ENCODE results near the gene SPATA21. TPM values are rescaled to one million over a fixed set of nuclear protein-coding genes. Genes with fewer than 3 reads are reported as not detected.

Gene SPATA21
- polyA plus RNA-seq, 2 of the 4 experiments (the other 2 are of a cell fraction), result 0.08 to 0.09 TPM

DNA sequence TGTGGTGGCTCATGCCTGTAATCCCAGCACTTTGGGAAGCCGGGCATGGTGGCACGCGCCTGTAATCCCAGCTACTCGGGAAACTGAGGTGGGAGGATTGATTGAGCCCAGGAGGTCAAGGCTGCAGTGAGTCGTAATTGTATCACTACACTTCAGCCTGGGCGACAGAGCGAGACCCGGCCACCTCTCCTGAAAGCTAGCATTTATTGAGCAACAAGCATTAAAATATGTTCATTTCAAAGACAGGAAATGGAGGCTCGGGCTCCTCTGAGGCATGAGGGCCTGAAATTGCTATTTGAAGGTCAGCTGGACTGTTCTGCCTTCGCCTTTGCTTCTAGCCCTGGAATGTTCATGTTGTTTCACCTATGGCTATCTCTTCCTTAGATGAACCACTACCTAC is 34.5 kb downstream of the SPATA21 start:
- ChIA-PET POLR2A (no interaction called here), CTCF (interaction anchor here (1.0 kb wide), 1 partner anchor 47 kb away, joined by 3 read pairs; no protein-coding TSS in a partner anchor)
- ATAC-seq (no peak), DNase-seq (ENCODE audit: low read depth in 1 of 2, low spot score in 1 of 2) (no peak), FAIRE-seq (no peak)
- WGBS (ENCODE audit: missing lambda C conversion rate), result 80% methylated on average over 6 of the region's 10 CpGs
- H3K4me2 ChIP-seq, result no peak overlapping the region
- no peak overlapping the region for H3K4me3 ChIP-seq
- no peaks in the 10 kb centered on the region for H3K4me1 ChIP-seq
- TF ChIP-seq JUN (IDR thresholded peaks at IDR 0.05) (no peak), RNF2 (IDR thresholded peaks at IDR 0.05; ENCODE audit: borderline replicate concordance, low read depth) (no peak), ZSCAN20 (CRISPR knock-in tag; IDR thresholded peaks at IDR 0.05) (no peak), MAX (IDR thresholded peaks at IDR 0.05) (no peak), TFCP2L1 (CRISPR knock-in tag; IDR thresholded peaks at IDR 0.05) (no peak), E2F6 (IDR thresholded peaks at IDR 0.05; ENCODE audit: borderline replicate concordance, low read depth) (no peak), PHF8 (IDR thresholded peaks at IDR 0.05; ENCODE audit: borderline replicate concordance, low read depth) (no peak), EHF (CRISPR knock-in tag; IDR thresholded peaks at IDR 0.05) (no peak), FOSB (CRISPR knock-in tag; IDR thresholded peaks at IDR 0.05) (no peak), CHD4 (IDR thresholded peaks at IDR 0.05; ENCODE audit: borderline replicate concordance) (no peak), RCOR1 (IDR thresholded peaks at IDR 0.05; ENCODE audit: low read depth, low read length) (no peak), BCL3 (IDR thresholded peaks at IDR 0.05) (no peak), ZFP36 (IDR thresholded peaks at IDR 0.05; ENCODE audit: borderline replicate concordance, partially characterized antibody) (no peak), POLR2AphosphoS2 (conservative IDR thresholded peaks at IDR 0.05; ENCODE audit: low read length) (no peak), HOXA7 (CRISPR knock-in tag; IDR thresholded peaks at IDR 0.05) (no peak), EHMT2 (IDR thresholded peaks at IDR 0.05; ENCODE audit: low read depth) (no peak)
- TF ChIP-seq, protein P1, sequence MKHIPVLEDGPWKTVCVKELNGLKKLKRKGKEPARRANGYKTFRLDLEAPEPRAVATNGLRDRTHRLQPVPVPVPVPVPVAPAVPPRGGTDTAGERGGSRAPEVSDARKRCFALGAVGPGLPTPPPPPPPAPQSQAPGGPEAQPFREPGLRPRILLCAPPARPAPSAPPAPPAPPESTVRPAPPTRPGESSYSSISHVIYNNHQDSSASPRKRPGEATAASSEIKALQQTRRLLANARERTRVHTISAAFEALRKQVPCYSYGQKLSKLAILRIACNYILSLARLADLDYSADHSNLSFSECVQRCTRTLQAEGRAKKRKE (CRISPR knock-in tag; IDR thresholded peaks at IDR 0.05; ENCODE audit: low read depth), result no peak
- TF ChIP-seq, protein P2, sequence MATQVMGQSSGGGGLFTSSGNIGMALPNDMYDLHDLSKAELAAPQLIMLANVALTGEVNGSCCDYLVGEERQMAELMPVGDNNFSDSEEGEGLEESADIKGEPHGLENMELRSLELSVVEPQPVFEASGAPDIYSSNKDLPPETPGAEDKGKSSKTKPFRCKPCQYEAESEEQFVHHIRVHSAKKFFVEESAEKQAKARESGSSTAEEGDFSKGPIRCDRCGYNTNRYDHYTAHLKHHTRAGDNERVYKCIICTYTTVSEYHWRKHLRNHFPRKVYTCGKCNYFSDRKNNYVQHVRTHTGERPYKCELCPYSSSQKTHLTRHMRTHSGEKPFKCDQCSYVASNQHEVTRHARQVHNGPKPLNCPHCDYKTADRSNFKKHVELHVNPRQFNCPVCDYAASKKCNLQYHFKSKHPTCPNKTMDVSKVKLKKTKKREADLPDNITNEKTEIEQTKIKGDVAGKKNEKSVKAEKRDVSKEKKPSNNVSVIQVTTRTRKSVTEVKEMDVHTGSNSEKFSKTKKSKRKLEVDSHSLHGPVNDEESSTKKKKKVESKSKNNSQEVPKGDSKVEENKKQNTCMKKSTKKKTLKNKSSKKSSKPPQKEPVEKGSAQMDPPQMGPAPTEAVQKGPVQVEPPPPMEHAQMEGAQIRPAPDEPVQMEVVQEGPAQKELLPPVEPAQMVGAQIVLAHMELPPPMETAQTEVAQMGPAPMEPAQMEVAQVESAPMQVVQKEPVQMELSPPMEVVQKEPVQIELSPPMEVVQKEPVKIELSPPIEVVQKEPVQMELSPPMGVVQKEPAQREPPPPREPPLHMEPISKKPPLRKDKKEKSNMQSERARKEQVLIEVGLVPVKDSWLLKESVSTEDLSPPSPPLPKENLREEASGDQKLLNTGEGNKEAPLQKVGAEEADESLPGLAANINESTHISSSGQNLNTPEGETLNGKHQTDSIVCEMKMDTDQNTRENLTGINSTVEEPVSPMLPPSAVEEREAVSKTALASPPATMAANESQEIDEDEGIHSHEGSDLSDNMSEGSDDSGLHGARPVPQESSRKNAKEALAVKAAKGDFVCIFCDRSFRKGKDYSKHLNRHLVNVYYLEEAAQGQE (IDR thresholded peaks at IDR 0.05), result no peak
- TF ChIP-seq, protein P3, sequence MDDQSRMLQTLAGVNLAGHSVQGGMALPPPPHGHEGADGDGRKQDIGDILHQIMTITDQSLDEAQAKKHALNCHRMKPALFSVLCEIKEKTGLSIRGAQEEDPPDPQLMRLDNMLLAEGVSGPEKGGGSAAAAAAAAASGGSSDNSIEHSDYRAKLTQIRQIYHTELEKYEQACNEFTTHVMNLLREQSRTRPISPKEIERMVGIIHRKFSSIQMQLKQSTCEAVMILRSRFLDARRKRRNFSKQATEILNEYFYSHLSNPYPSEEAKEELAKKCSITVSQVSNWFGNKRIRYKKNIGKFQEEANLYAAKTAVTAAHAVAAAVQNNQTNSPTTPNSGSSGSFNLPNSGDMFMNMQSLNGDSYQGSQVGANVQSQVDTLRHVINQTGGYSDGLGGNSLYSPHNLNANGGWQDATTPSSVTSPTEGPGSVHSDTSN (IDR thresholded peaks at IDR 0.05), result no peak
- no peak overlapping the region for H3K27ac ChIP-seq
- H3K9me3 ChIP-seq, result no peaks in the 10 kb centered on the region
